Activated B cell treated with CpG ODN at 0.5 μM for 24 hours (primary cell): ENCODE results near the gene PFKFB3. TPM values are rescaled to one million over a fixed set of nuclear protein-coding genes. Genes with fewer than 3 reads are reported as not detected.

Source experiments
- ATAC-seq: fragments of 200-7000 bp; cut with Tn5 transposase; one replicate; pipeline ENCODE4 v1.10.0; 2021; ENCODE audit warnings: low read depth, mild to moderate bottlenecking, moderate library complexity
- CTCF ChIA-PET: fragments of 350-600 bp; sonication (Branson Sonifier 250); formaldehyde crosslinking; loops from one replicate; lab custom pipeline; 2021; ENCODE audit warnings: antibody characterized with exemption; lab: Charles Lee
- POLR2A ChIA-PET: fragments of 350-600 bp; sonication (Branson Sonifier 250); formaldehyde crosslinking; loops from one replicate; lab custom pipeline; 2021; ENCODE audit warnings: antibody characterized with exemption; lab: Charles Lee
- DNase-seq: peaks from one replicate; pipeline ENCODE4 v3.0.0; 2022
- H3K27ac Mint-ChIP-seq: one replicate; pipeline ENCODE4 v1.8.0; 2020; ENCODE audit warnings: mixed read lengths
- H3K27me3 Mint-ChIP-seq: one replicate; pipeline ENCODE4 v1.8.0; 2021; ENCODE audit warnings: mixed read lengths
- H3K36me3 Mint-ChIP-seq: one replicate; pipeline ENCODE4 v1.8.0; 2021; ENCODE audit warnings: low read depth, mixed read lengths
- H3K4me1 Mint-ChIP-seq: one replicate; pipeline ENCODE4 v1.8.0; 2021; ENCODE audit warnings: mixed read lengths
- H3K4me3 Mint-ChIP-seq: one replicate; pipeline ENCODE4 v1.8.0; 2020; ENCODE audit warnings: mild to moderate bottlenecking, mixed read lengths
- H3K9me3 Mint-ChIP-seq: one replicate; pipeline ENCODE4 v1.8.0; 2020; ENCODE audit warnings: mixed read lengths
- intact Hi-C: fragments of 100-400 bp; cut with micrococcal nuclease; formaldehyde crosslinking; loops from one replicate; pipeline ENCODE4 v1.15.1; 2024
- total RNA-seq: library from RNA; stranded (reverse); gene quantifications from 2 replicates; pipeline ENCODE4 v1.2.3, GENCODE V29; 2022
- TF ChIP-seq, protein P1 (sequence below): fragments of 200-600 bp; IDR thresholded peaks from one replicate; pipeline ENCODE4 v1.8.0; 2022; ENCODE audit warnings: antibody characterized with exemption, mild to moderate bottlenecking

Gene PFKFB3
- total RNA-seq, 1 donor from 2014 or later = 105 TPM

- H3K27ac Mint-ChIP-seq = peak overlapping the region; percentile 76
- no peaks in the 10 kb centered on the region for H3K27me3 Mint-ChIP-seq
- TF ChIP-seq, protein P1, sequence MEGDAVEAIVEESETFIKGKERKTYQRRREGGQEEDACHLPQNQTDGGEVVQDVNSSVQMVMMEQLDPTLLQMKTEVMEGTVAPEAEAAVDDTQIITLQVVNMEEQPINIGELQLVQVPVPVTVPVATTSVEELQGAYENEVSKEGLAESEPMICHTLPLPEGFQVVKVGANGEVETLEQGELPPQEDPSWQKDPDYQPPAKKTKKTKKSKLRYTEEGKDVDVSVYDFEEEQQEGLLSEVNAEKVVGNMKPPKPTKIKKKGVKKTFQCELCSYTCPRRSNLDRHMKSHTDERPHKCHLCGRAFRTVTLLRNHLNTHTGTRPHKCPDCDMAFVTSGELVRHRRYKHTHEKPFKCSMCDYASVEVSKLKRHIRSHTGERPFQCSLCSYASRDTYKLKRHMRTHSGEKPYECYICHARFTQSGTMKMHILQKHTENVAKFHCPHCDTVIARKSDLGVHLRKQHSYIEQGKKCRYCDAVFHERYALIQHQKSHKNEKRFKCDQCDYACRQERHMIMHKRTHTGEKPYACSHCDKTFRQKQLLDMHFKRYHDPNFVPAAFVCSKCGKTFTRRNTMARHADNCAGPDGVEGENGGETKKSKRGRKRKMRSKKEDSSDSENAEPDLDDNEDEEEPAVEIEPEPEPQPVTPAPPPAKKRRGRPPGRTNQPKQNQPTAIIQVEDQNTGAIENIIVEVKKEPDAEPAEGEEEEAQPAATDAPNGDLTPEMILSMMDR = no peak
- peak overlapping the region; percentile 89 for H3K4me3 Mint-ChIP-seq
- ChIA-PET CTCF (interaction anchor here (0.6 to 7.8 kb wide), 14 partner anchors 28 to 213 kb away, joined by 4 to 295 read pairs (median 8); no protein-coding TSS in a partner anchor), POLR2A (interaction anchor here (0.6 to 6.8 kb wide), 18 partner anchors 10 to 205 kb away, joined by 3 to 245 read pairs (median 12); no protein-coding TSS in a partner anchor)
- peaks cover 9% of the 10 kb centered on the region for H3K36me3 Mint-ChIP-seq
- no peaks in the 10 kb centered on the region for H3K9me3 Mint-ChIP-seq
- ATAC-seq (peak; percentile 51), DNase-seq (peak; percentile 53)
- H3K4me1 Mint-ChIP-seq = peaks cover 28% of the 10 kb centered on the region
- intact Hi-C loops = loop anchor here (5.0 kb wide), 1 partner anchor 114 kb away; the partner anchor contains the start of gene RBM17
Measured at GRCh38 chr10:6201516-6201975, 1.2 kb upstream of the PFKFB3 start.

- Mint-ChIP-seq H3K27ac (peak overlapping the region; percentile 76), H3K9me3 (no peaks in the 10 kb centered on the region), H3K27me3 (no peaks in the 10 kb centered on the region), H3K4me3 (peak overlapping the region; percentile 89), H3K36me3 (peaks cover 9% of the 10 kb centered on the region), H3K4me1 (peaks cover 28% of the 10 kb centered on the region)
- DNase-seq = no peak
- CTCF ChIA-PET = interaction anchor here (0.6 to 7.8 kb wide), 35 partner anchors 15 to 226 kb away, joined by 3 to 295 read pairs (median 5); no protein-coding TSS in a partner anchor
- intact Hi-C loops = loop anchor here (1.0 to 5.0 kb wide), 10 partner anchors 39 to 225 kb away; partner anchors contain the start of genes IL15RA and RBM17
- POLR2A ChIA-PET = interaction anchor here (0.6 to 6.8 kb wide), 37 partner anchors 11 to 228 kb away, joined by 3 to 245 read pairs (median 6); no protein-coding TSS in a partner anchor
- ATAC-seq = no peak
- TF ChIP-seq, protein P1 = no peak
Measured at GRCh38 chr10:6202098-6202683, 541 bp upstream of the PFKFB3 start.

GRCh38 chr10:6203331-6204062, 765 bp downstream of the PFKFB3 start:
- ATAC-seq (peak; percentile 52), DNase-seq (peak; percentile 76)
- intact Hi-C loops = loop anchor here (1.0 to 5.0 kb wide), 5 partner anchors 71 to 313 kb away; partner anchors contain the start of genes FBH1, IL15RA and RBM17
- H3K9me3 Mint-ChIP-seq = no peaks in the 10 kb centered on the region
- H3K36me3 Mint-ChIP-seq = peaks cover 9% of the 10 kb centered on the region
- peak overlapping the region; percentile 82 for H3K27ac Mint-ChIP-seq
- ChIA-PET CTCF (interaction anchor here (0.8 to 7.8 kb wide), 19 partner anchors 16 to 203 kb away, joined by 3 to 295 read pairs (median 4); no protein-coding TSS in a partner anchor), POLR2A (interaction anchor here (0.5 to 6.8 kb wide), 34 partner anchors 12 to 1444 kb away, joined by 3 to 245 read pairs (median 7); no protein-coding TSS in a partner anchor)
- H3K27me3 Mint-ChIP-seq = no peaks in the 10 kb centered on the region
- H3K4me3 Mint-ChIP-seq = peak overlapping the region; percentile 97
- TF ChIP-seq, protein P1 = peak; percentile 13
- peaks cover 34% of the 10 kb centered on the region for H3K4me1 Mint-ChIP-seq

DNA sequence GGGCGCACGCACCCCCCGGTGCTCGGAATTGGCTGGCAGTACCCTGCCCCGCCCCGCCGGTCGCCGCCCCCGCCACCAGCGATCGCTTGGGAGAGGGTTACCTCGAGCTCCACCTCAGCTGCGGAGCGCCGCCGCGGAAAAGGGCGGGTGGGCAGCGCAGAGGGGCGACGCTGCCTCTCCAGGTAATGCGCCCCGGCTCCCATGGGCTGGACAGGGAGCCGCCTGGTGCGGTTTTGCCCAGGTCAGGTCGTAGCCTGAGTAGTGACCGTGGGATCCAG, 1.3 kb downstream of the PFKFB3 start:
- no peaks in the 10 kb centered on the region for H3K9me3 Mint-ChIP-seq
- no peaks in the 10 kb centered on the region for H3K27me3 Mint-ChIP-seq
- POLR2A ChIA-PET = interaction anchor here (0.7 to 6.8 kb wide), 10 partner anchors 9 to 195 kb away, joined by 3 to 245 read pairs (median 8); no protein-coding TSS in a partner anchor
- DNase-seq (peak; percentile 61), ATAC-seq (peak; percentile 18)
- peaks cover 9% of the 10 kb centered on the region for H3K36me3 Mint-ChIP-seq
- H3K4me3 Mint-ChIP-seq = peak overlapping the region; percentile 97
- TF ChIP-seq, protein P1 = no peak
- peaks cover 37% of the 10 kb centered on the region for H3K4me1 Mint-ChIP-seq
- CTCF ChIA-PET = interaction anchor here (1.2 to 7.8 kb wide), 5 partner anchors 52 to 202 kb away, joined by 3 to 295 read pairs (median 4); no protein-coding TSS in a partner anchor
- no peak overlapping the region for H3K27ac Mint-ChIP-seq
- intact Hi-C loops = loop anchor here (5.0 kb wide), 1 partner anchor 117 kb away; the partner anchor contains the start of gene RBM17
